HG03025 (cell line): Measurements from ENCODE around the gene PDZD2.
"Not testable (repeated sequence)": the region's sequence is repeated elsewhere in the genome, so short reads cannot be mapped to it uniquely, and the experiment has no call there.

Source experiments
- ATAC-seq: cut with Tn5 transposase; IDR thresholded peaks from one replicate; pipeline ENCODE4 v1.9.1; 2021; ENCODE audit warnings: mild to moderate bottlenecking, moderate library complexity; ENCODE audit not compliant: unreplicated experiment, low FRiP score

Gene PDZD2

DNA sequence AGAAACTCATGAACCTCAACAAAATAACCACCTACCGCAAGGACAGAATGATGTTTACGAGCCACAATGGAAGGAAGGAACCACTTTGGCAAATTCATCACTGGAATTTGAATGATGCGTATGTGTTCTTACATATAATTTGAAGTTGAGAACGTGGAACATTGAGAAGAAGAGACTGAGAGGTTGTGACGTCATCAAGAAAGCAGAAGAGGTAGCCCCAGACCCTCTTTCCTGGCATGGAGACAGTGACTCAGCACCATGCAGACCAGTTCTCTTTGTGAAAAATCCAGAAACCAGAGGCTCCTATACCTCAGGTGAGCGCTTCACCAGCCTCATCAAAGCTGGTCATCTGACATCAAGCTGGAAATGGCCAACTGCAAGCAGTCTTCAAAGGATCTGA, 124.5 kb downstream of the PDZD2 start:
- no peak for ATAC-seq

DNA sequence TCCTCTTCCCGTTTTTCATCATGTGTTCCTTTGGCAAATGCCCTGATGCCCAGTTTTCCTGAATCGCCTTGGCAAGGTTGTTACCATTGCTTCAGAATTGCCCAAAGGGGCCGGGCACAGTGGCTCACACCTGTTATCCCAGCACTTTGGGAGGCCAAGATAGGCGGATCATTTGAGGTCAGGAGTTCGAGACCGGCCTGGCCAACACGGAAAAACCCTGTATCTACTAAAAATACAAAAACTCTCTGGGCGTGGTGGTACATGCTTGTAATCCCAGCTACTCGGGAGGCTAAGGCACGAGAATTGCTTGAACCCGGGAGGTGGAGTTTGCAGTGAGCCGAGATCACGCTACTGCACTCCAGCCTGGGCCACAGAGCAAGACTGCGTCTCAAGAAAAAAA, 125.8 kb downstream of the PDZD2 start:
- ATAC-seq = not testable (repeated sequence)

DNA sequence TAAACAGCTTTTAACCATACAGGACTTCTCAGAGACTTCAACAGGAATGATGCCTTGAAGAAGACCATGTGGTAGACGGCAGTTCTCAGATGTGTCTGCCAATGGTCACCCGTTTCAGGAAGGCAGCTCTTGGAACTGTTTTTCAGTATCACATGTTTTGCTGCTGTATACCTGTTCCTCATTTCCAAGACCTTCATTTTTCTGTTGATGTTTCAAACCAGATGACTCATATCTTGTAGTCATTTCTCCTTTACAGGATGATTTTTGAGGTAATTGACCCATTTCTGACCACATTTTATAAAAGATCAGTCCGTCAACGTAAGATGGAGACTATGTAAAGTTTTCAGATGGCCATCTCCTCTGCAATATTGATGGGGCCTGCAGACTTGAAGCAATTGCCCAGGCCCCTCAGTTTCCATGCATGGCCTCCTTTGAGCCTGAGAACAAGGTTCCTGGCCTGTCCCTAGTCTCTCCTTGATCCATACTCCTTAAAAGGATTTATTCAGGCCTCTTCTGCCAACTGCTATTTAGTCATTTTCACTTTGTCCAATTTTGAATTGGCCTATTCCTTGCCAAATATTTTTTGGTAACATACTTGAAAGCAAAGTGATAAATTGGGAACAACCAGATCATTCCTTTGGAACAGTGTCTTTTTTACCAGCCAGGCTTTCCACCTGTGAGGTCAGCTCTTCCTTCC, 128.6 kb downstream of the PDZD2 start:
- no peak for ATAC-seq

DNA sequence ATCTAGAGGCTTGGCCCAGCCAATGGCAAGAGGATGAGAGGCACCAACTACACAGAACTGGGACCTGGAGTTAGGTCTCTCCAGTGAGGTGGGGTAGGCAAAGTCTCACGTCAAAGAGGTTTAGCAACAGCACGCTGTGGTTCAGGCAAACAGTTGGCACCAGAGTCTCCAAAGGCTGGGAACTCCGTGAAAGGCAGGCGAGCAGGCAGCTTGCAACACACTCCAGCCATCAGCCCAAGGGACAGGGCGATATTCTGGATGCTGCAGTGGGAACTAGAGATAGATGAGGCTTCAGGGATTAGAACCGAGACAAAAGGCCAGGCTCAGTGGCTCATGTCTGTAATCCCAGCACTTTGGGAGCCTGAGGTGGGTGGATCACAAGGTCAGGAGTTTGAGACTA, 129.1 kb downstream of the PDZD2 start:
- no peak for ATAC-seq

DNA sequence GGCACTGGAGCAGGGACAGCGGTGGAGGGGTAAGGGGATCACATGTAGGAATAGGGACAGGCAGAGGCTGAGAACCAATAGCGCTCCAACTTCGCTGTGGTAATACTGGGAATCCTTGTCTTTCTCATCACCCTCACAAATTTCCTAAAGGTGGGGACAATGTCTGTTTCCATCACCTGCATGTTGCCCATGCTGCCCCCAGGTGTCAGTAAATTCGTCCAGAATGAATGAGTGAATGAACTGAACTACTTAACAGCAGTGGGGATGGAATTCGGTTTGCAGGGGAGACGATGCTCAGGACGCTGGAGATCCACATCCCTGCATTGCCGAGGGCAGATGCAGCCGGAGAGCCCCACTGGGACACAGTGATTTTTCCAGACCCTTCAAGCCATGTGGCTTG, 129.9 kb downstream of the PDZD2 start:
- no peak for ATAC-seq

DNA sequence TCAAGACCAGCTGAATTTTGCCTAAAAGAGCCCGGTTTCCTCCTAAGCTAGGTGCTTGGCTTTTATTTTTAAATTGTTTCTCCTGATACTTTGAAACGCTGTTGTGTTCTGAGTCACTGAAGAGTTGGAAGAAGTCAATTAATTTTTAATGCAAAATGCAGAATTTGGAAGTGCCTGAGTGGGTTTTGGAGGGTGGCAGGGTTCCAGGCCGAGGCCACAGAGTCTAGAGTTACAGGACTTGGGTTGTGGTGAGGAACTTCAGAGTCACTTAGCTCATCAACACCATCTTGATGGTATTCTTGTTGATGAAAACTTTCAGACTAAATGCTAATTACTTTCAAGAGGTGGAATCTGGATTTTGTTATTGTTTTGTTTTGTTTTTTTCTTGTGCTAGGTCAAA, 130.6 kb downstream of the PDZD2 start:
- no peak for ATAC-seq

DNA sequence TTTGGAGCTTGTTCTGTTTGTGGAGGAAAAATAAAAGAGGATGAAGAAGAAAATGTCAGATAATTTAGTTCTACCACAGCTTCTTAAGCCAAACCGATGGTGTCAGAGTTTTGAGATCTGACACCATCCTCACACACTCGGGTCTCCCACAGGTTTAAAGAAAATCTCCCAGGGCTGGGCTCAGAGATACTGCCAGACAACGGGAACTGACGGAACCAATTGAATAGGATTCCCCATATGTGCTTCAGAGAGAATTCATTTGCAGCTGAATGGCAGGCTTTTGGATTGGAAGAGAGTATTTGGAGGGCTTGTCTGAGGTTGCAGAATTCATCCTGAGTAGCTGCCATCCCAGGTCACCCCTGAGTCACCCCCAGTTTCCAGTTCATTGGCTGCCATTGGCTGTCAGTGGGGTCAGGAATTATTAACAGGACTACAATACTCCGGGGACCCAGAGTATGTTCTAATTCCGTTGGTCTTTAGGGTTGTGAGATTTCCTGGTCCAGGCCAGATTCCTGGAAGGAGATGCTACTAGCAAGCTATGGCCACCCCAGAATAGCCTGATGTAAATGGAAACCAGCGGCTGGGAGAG, 131.3 kb downstream of the PDZD2 start:
- no peak for ATAC-seq

DNA sequence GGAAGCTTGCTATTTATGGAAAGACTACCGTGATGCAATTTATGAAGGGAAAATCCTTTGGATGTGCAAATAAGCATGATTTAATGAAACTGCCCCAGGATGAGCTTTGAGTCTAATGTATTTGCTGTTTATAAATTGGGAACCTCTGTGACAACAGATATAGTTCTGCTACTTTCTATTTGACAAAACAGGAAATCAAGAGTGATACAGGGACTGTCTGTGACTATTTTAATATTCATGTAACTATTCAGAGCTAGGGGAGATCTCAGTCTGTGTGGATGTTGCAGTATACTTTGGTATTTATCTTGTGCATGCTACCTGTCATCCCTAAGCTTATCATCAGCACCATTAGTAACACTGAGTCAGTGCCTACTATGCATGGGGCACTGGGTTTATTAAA, 132.1 kb downstream of the PDZD2 start:
- ATAC-seq = peak; percentile 89

DNA sequence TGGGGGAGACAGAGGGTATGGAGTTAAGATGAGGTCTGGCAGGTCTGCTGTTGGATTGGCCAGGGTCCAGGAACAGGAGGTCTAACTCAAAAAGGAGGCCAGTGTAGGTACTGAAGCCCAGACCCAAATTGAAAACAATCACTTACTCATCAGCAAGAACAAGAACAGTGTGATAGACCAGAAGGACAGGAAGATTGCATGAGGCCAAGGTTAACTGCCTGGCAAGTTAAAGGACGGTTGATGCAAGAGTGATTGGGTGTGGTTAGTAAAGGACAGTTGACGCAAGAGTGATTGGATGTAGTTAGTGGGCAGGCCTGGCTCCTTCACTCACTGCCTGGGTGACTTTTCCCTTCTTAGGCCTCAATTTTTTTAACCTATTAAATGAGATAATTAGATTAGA, 132.6 kb downstream of the PDZD2 start:
- peak; percentile 24 for ATAC-seq

DNA sequence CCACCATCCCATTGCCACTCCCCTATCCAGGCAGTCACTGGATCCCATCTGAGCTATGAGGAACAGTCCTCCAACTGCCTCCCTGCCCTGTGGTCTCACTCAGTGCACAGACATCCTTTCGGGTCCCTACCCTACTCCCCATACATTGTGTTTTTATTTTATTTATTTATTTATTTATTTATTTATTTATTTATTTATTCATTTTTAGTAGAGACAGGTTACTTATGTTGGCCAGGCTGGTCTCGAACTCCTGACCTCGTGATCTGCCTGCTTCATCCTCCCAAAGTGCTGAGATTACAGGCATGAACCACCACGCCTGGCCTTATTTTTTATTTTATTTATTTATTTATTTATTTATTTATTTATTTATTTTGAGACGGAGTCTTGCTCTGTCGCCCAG, 137.4 kb downstream of the PDZD2 start:
- ATAC-seq = not testable (repeated sequence)

DNA sequence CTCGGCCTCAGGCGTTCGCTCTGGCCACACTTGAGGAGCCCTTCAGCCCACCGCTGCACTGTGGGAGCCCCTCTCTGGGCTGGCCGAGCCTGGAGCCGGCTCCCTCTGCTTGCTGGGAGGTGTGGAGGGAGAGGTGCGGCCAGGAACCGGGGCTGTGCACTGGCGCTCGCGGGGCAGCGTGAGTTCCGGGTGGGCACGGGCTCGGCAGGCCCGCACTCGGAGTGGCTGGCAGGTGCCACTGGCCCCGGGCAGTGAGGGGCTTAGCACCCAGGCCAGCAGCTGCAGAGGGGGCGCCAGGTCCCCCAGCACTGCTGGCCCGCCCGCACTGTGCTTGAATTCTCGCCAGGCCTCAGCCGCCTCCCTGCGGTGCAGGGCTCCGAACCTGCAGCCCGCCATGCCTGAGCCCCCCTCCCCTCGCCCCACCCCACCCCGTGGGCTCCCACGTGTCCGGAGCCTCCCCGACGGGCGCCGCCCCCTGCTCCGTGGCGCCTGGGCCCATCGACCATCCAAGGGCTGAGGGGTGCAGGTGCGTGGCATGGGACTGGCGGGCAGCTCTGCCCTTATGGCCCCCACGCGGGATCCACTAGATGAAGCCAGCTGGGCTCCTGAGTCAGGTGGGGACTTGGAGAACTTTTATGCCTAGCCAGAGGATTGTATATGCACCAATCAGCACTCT, 138.2 kb downstream of the PDZD2 start:
- ATAC-seq = no peak

DNA sequence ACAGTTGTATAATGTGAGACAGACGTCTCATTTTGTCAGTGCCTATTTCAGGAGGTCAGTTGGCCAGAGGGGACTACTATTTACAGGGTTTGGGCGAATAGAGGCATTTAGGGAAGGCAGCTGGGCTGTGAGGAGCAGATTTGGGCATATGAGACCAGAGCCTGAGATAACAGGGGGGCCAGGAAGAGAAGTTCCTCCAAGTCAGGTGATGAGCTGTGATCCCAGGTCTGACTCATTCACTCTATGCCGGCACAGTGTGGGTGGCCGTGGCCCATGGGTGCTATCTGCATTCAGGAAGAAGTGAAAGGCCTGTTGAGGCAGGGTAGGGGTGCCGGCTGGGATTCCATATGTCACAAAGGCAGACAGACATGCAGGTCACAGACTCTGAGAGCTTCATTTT, 142.8 kb downstream of the PDZD2 start:
- ATAC-seq = no peak

DNA sequence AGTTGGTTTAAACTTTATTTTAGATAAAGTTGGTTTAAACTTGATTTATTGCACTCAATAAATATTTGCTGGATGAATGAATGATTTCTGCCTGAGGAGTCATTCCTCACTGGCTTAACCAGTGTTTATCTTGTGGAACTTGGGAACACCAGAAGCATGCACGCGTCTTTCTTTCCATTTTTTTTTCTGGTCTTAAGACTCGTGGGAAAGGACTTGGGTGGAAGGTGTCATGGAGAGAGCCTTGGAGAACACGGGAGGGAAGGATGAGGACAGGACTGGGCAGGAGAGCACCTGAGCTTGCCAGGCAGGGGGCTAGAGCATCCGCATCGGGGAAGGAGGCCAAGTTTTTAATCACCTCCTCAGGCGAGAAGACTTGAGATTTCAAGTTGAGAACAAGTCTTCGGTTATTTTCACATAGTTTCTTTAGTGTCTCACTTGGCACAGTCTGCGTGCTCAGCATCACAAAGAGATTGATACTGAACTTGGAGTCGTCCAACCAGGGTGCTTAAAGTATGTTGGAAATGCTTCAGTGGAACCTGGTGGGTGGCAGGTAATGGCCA, 144.2 kb downstream of the PDZD2 start:
- ATAC-seq = no peak

DNA sequence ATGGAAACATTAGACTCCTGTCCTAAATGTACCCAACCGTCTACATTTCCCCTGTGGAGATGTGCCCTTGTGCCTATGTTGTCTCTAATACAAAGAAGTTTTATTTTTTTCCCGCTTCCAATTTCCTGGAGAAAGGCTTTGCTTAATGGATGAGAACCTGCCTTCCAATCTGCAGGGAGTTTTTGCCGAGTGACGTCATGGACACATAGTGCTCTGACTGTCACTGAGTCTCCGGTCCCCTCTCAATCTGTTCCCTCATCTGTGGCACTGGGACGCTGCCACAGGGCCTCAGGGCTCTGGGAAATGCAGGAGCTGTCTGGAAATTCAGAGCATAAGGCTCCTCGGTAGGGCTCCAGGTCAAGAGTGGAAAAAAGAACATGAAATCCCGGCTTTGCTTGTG, 144.8 kb downstream of the PDZD2 start:
- ATAC-seq = no peak

DNA sequence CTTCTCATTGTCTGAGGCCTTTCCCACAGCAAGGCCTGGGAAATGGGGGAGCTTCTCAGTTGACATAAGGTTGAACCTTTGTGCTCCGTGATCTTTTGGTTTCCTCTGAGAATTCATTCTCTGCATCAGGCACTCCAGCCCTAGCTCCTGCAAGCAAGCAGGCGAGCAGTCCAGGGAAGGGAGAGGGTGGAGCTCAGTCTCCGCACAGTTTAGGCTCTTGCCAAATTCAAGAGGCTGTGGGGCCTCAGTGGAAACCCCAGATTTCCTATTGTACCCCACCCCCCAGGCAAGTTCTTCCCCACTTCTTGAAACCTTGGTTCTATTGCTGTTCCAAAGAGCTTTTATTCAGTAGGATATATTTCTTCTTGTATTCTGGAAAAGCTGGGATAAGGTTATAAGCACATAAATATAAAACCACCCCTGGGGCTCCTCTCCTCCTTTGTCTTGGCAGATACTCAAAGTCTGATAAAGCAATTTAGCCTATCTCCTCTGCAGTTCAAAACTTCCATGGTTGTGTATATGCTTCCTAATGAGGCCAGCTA, 147.2 kb downstream of the PDZD2 start:
- no peak for ATAC-seq

DNA sequence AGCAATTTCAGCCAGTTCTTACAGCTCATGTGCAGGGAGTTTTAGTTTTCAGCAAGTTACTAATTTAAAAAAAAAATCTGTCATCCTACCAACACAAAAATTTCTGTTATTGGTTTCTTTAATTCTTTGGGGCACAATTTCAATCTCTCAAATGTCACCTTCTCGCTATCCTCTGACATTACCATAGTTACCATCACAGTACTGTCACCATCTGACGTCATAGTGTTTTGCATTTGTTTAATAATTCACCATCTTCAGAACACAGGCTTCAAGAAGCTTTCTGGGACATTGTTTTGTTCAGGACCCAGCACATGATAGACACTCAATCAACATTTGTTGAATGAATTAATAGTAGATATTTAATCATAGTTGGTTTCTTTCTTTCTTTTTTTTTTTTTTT, 155.1 kb downstream of the PDZD2 start:
- ATAC-seq = no peak

DNA sequence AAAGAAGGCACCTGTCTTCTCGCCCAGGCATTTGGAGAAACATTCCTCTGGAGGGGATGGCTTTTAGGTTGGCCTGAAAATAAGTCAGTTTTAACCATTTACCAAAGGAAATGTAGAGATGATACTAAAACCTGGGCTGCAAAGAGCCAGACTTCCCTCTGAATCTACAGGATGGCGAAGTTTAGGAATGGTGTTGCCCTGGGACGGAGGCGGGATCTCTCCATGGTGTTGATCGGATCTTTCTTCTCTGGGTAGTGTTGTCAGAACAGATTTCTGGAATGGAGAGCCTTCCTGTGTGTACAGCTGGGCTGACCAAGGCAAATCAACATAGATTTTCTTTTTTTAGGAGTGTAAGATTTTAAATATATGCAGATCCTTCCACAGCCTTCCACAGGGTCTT, 159.2 kb downstream of the PDZD2 start:
- ATAC-seq = no peak

DNA sequence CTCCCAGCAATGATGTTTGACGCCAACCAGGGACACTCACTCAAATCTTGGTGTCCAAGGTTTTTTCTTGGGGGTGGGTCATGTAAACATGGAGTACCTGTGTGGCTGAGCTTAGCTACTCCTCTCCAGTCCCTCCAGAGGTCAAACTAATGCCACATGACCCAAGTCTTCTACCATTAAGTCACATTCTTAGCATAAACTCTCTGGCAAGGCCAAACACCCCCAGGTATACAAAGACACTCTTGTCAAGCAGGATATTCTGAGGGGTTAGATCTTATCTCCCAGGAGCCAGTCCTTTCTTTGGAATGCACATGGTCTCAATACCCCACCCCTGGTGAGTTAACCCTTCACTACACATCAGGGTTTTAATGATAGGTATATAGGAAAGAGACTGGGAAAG, 161.4 kb downstream of the PDZD2 start:
- ATAC-seq = no peak

DNA sequence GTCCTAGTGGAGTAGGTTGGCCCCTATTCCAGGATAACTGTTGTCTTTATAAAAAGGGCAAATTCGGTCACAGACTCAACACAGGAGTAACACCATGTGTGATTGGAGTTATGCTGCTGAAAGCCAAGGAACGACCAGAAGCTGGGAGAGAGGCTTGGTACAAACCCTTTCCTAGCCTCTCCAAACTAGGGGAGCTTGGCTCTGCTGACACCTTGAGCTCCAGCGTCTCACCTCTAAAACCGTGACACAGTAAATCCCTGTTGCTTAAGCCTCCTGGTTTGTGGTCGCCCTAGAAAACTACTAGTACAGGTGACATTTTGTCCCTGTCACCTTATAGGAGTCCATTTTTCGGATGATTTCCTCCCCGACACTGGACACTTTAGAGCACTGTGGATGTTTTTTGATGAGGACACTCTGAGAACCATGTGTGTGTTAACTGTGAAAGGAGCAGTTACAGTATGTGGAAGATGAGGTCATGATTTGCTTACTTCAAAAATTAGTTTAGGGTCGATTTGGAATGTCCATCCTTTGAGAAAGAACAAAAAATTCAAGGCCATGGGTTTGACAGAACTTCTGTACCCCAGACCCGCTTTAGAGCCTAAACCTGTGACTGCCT, 167.0 kb downstream of the PDZD2 start:
- ATAC-seq = no peak

DNA sequence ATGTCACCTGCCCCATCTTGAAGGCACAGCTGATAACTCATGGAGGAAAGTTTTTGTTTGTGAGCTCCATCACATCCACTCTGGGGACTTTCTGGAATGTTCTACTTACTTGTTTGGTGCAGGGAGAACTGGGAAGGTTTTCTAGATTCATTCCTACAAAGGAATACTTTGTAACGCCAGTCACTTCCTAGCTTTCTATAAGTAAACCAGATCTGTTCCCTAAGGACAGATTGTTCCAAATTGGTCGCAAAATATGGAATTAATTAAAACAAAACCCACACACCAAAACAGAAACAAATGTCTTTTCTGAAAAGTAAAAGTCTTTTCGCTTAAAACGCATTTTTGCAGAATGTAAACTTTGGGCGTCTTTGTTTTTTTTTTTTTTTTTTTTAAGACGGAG, 167.6 kb downstream of the PDZD2 start:
- no peak for ATAC-seq
